HFF-Myc (cell line): Measurements from ENCODE around the gene RIMKLB.

Experiments used
- DNase-seq: peaks from one replicate; pipeline ENCODE4 v3.0.0-alpha.2; 2011; ENCODE audit warnings: low read depth; ENCODE audit errors: extremely low read depth
- H3K4me3 ChIP-seq: replicated peaks from 2 replicates; pipeline ENCODE4 v1.5.1; 2011; ENCODE audit warnings: low read depth, mild to moderate bottlenecking, control low read depth, low read length
- CTCF ChIP-seq: IDR thresholded peaks from 2 replicates; pipeline ENCODE4 v1.5.1; 2012; ENCODE audit warnings: mild to moderate bottlenecking, low read depth, low read length, control low read depth; ENCODE audit errors: missing control alignments

The RIMKLB gene

GRCh38 chr12:8662593-8662992, 35.2 kb upstream of the RIMKLB start, which contains the start of gene MFAP5:
MFAP5 (minus strand) TSS chr12:8662826; CDS start chr12:8662104, 722 bp downstream.
- no peak within 1 kb of the TSS for H3K4me3 ChIP-seq
- no peak for DNase-seq
- no peak for TF ChIP-seq CTCF

- no peak for TF ChIP-seq CTCF
- no peak for DNase-seq
- no peak overlapping the region for H3K4me3 ChIP-seq
Observed at GRCh38 chr12:8664228-8664913, 33.4 kb upstream of the RIMKLB start.

GRCh38 chr12:8665759-8666158, 32.0 kb upstream of the RIMKLB start:
- DNase-seq = no peak
- TF ChIP-seq CTCF = no peak
- no peak overlapping the region for H3K4me3 ChIP-seq

GRCh38 chr12:8667270-8667669, 30.5 kb upstream of the RIMKLB start:
- no peak overlapping the region for H3K4me3 ChIP-seq
- no peak for TF ChIP-seq CTCF
- no peak for DNase-seq

GRCh38 chr12:8668441-8668840, 29.4 kb upstream of the RIMKLB start:
- no peak for DNase-seq
- no peak overlapping the region for H3K4me3 ChIP-seq
- no peak for TF ChIP-seq CTCF

- H3K4me3 ChIP-seq = no peak overlapping the region
- no peak for DNase-seq
- no peak for TF ChIP-seq CTCF
Observed at GRCh38 chr12:8672381-8672780, 25.4 kb upstream of the RIMKLB start.

- DNase-seq = no peak
- TF ChIP-seq CTCF = no peak
- no peak overlapping the region for H3K4me3 ChIP-seq
Observed at GRCh38 chr12:8675591-8676036, 22.2 kb upstream of the RIMKLB start.
